ENCODE measurements around the gene MAGI3. TPM values are rescaled to one million over a fixed set of nuclear protein-coding genes. Genes with fewer than 3 reads are reported as not detected.

MAGI3 gene
- polyA plus RNA-seq, 1 experiment, result 1.9 TPM

GRCh38 chr1:113670650-113671049 is 280.3 kb downstream of the MAGI3 start:
- Histone ChIP-seq H3K4me3 (ENCODE audit: low read depth, low read length) (no peak overlapping the region), H3K27me3 (ENCODE audit: control insufficient read depth, insufficient read depth, low read length) (no peaks in the 10 kb centered on the region), H3K36me3 (ENCODE audit: control insufficient read depth, insufficient read depth, low read length) (no peaks in the 10 kb centered on the region)
- ChIA-PET CTCF (interaction anchor here (1.4 to 1.6 kb wide), 2 partner anchors 530 to 531 kb away, joined by 3 read pairs; no protein-coding TSS in a partner anchor), POLR2A (no interaction called here)
- no peak for TF ChIP-seq CTCF (IDR thresholded peaks at IDR 0.05; ENCODE audit: insufficient read depth, low read depth, low read length)
- no peak for DNase-seq (ENCODE audit: low read depth)

- TF ChIP-seq CTCF (IDR thresholded peaks at IDR 0.05; ENCODE audit: insufficient read depth, low read depth, low read length), result no peak
- POLR2A ChIA-PET, result no interaction called here
- DNase-seq (ENCODE audit: low read depth), result no peak
- Histone ChIP-seq H3K36me3 (ENCODE audit: control insufficient read depth, insufficient read depth, low read length) (no peaks in the 10 kb centered on the region), H3K27me3 (ENCODE audit: control insufficient read depth, insufficient read depth, low read length) (no peaks in the 10 kb centered on the region), H3K4me3 (ENCODE audit: low read depth, low read length) (no peak overlapping the region)
- CTCF ChIA-PET, result no interaction called here
Observed at GRCh38 chr1:113672491-113672890, 282.2 kb downstream of the MAGI3 start.

GRCh38 chr1:113674591-113674990 is 284.3 kb downstream of the MAGI3 start:
- ChIA-PET CTCF (interaction anchor here (3.1 kb wide), 1 partner anchor 534 kb away, joined by 23 read pairs; no protein-coding TSS in a partner anchor), POLR2A (no interaction called here)
- H3K4me3 ChIP-seq (ENCODE audit: low read depth, low read length), result no peak overlapping the region
- no peak for DNase-seq (ENCODE audit: low read depth)
- no peaks in the 10 kb centered on the region for H3K36me3 ChIP-seq (ENCODE audit: control insufficient read depth, insufficient read depth, low read length)
- H3K27me3 ChIP-seq (ENCODE audit: control insufficient read depth, insufficient read depth, low read length), result no peaks in the 10 kb centered on the region
- no peak for TF ChIP-seq CTCF (IDR thresholded peaks at IDR 0.05; ENCODE audit: insufficient read depth, low read depth, low read length)

GRCh38 chr1:113675302-113675701 is 285.0 kb downstream of the MAGI3 start:
- ChIA-PET POLR2A (no interaction called here), CTCF (interaction anchor here (0.6 to 3.1 kb wide), 2 partner anchors 415 to 535 kb away, joined by 3 to 23 read pairs; no protein-coding TSS in a partner anchor)
- Histone ChIP-seq H3K27me3 (ENCODE audit: control insufficient read depth, insufficient read depth, low read length) (no peaks in the 10 kb centered on the region), H3K36me3 (ENCODE audit: control insufficient read depth, insufficient read depth, low read length) (no peaks in the 10 kb centered on the region), H3K4me3 (ENCODE audit: low read depth, low read length) (no peak overlapping the region)
- no peak for TF ChIP-seq CTCF (IDR thresholded peaks at IDR 0.05; ENCODE audit: insufficient read depth, low read depth, low read length)
- no peak for DNase-seq (ENCODE audit: low read depth)

GRCh38 chr1:113676524-113676923 is 286.2 kb downstream of the MAGI3 start:
- TF ChIP-seq CTCF (IDR thresholded peaks at IDR 0.05; ENCODE audit: insufficient read depth, low read depth, low read length), result no peak
- Histone ChIP-seq H3K27me3 (ENCODE audit: control insufficient read depth, insufficient read depth, low read length) (no peaks in the 10 kb centered on the region), H3K36me3 (ENCODE audit: control insufficient read depth, insufficient read depth, low read length) (no peaks in the 10 kb centered on the region), H3K4me3 (ENCODE audit: low read depth, low read length) (no peak overlapping the region)
- no peak for DNase-seq (ENCODE audit: low read depth)
- POLR2A ChIA-PET, result no interaction called here
- CTCF ChIA-PET, result interaction anchor here (0.9 to 3.1 kb wide), 4 partner anchors 23 to 604 kb away, joined by 3 to 23 read pairs (median 5); partner anchors contain the start of gene LRIG2
